GM12874 (cell line): Measurements from ENCODE around the gene WNT11.

Source experiments
- CTCF ChIP-seq: IDR thresholded peaks from 2 replicates; pipeline ENCODE4 v1.5.1; 2011; ENCODE audit warnings: low read depth, mild to moderate bottlenecking, control low read depth, low read length, moderate library complexity; ENCODE audit not compliant: insufficient read depth

WNT11 gene

GRCh38 chr11:76203131-76203925, 3.0 kb downstream of the WNT11 start:
- no peak for TF ChIP-seq CTCF

GRCh38 chr11:76201672-76202412, 4.5 kb downstream of the WNT11 start:
- TF ChIP-seq CTCF = no peak

DNA sequence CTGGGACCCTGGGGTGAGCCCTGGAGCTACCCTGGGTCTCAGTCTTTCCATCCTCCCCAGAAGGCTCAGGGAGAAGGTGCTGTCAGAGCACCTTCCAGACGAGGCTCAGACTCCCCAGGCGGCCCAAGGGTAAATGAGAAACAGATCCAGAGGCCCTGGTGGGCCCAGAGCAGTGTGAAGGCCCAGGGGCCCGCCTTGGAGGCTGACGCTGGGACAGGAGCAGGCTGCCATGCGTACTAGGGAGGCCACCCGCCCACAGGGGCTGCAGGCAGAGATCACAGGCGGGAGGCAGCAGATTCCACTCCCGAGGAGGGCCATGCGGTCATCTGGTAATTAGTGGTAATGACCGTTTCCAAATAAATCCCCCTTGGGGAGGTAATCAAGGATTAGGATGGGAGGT, 5.2 kb downstream of the WNT11 start:
- TF ChIP-seq CTCF = no peak

DNA sequence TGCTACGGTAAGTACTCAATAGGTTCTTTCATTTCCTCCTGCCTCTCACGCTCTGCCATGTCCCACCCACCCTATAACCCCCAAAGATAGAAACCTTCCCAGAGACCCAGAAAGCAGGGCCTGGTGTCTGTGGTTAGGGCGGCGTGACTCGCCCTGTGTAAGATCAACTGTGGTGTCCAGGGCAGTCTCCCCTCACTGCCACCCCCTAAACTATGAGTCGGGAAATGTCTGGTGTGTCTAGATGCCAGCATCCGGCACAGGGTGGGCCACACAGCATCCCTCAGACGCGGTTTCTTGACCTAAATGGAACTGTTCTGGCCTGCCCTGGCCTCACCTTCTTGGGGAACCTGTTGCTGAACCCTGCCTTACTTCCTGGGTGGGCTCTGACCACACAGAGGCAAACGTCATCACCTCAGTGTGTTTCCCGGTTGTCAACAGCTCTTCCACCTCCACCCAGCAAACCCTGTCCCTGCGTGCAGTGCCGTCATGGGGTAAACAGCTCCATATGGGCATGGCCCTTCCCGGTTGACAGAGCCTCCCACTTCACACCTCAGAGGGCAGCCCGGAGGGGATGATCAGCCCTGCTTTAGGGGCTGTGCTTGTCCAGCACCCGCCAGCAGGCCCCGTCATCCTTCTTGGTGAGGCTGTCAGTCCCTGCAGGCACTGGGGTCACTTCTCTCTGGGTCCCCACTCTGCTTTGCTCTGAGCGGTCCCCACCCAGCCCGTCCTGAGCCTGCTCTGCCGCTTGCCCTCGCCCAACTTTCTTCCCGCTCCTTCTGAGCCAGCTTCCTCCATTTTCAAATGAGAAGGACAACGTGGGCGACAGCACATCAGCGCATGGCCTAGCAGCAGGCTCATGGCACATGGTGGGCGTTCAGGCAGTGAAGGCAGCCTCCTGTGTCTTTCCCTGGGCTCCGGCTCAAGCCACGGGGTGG, 6.0 kb downstream of the WNT11 start:
- no peak for TF ChIP-seq CTCF

DNA sequence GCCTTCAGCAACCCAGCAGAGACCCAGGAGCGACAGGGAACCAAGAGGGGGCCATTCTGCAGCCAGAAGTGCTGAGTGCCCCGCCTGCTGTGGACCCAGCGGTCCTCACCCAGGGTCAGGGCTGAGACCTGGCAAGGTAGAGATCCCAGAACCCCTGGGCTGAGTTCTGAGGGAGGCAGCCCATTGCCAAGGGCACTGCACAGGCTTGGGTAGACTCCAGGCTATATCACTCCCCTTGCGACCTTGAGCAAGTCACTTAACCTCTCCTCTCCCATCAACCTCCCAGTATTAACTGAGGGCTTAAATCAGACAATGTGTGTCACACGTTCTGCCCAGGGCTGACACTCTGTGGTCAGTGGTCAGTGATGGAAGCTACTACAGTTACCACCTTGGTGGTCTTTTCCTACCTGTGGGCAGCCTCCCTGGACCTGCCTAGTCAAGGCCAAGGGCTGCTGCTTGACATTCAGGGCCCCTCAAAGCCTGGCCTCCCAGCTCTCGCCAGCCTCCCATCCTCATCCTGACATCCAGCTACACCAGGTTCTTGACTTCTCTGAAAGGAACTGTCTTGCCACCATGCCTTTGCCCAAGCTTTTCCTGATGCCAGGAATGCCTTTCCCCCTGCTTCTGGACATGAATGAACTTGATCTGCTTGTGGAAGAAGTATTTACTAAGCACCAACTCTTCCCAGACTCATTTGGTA, 8.2 kb downstream of the WNT11 start:
- no peak for TF ChIP-seq CTCF

DNA sequence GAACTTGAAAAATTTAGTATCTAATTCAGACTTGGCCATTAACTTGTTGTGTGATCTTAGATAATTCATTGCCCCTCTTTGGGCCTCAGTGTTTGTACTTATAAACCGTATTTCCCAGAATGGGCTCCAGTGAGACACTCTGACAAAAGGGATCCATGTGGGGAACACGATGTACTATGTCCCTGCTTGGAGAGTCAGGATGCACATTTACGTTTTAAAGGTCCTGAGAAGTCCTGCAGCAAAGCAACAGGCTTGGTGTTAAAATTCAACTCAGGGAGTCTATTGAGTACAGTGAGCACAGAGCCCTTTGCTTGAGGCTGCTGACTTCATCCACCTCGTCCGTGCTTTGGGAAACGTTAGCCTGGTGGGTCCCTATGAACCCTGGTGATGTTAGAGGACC, 9.0 kb downstream of the WNT11 start:
- no peak for TF ChIP-seq CTCF

DNA sequence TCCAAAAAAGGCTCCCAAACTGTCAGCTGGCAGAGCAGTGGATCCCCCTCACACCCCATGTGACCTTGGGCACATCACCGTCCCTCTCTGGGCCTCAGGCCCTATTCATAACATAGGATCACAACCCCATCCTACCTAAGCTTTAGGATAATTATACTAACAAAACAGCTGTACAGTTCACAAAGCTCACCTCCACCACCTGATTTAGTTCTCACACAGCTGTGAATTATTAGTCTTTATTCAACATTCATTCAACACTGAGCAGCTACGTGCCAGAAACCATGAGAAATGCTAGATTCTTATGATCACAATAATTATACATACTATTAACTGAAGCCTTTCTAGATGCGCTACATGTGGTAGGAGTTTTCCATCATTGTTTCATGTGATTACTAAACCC, 9.5 kb downstream of the WNT11 start:
- TF ChIP-seq CTCF = no peak
